Adrenal gland (tissue), 12 donors: ENCODE results near the gene NDUFAF8. TPM values are rescaled to one million over a fixed set of nuclear protein-coding genes. Genes with fewer than 3 reads are reported as not detected.

Source experiments
- DNase-seq, 7 donors: peaks; one replicate each; pipeline ENCODE4 v3.0.0-alpha.2; 2019 to 2020
- H3K27ac ChIP-seq, 5 donors: fragments of 200-600 bp; sonication (generic) in 4 of 5; 1 replicate in 3 of 5; 2 replicates in 2 of 5; pipeline versions ENCODE4 v1.5.1 to v1.8.0; 2016 to 2020; ENCODE audit warnings: mild to moderate bottlenecking in 1 of 5
- H3K27me3 ChIP-seq: fragments of 200-600 bp; 2 replicates; pipeline ENCODE4 v1.8.0; 2021
- H3K36me3 ChIP-seq, 2 donors: fragments of 200-600 bp; replicated peaks in 1 of 2; 1 replicate in 1 of 2; 2 replicates in 1 of 2; pipeline versions ENCODE4 v1.5.1 to v1.8.0; 2018 to 2022
- H3K4me1 ChIP-seq, 2 donors: fragments of 200-600 bp; replicated peaks in 1 of 2; 1 replicate in 1 of 2; 2 replicates in 1 of 2; pipeline versions ENCODE4 v1.5.1 to v1.8.0; 2018 to 2021
- H3K4me3 ChIP-seq, 4 donors: fragments of 200-600 bp; sonication (generic) in 3 of 4; one replicate each; pipeline ENCODE4 v1.5.1; 2016 to 2018
- H3K9me3 ChIP-seq, 3 donors: fragments of 200-600 bp; sonication (generic) in 1 of 3; replicated peaks in 1 of 3; 1 replicate in 2 of 3; 2 replicates in 1 of 3; pipeline versions ENCODE4 v1.5.1 to v1.8.0; 2016 to 2021
- POLR2A ChIP-seq, 2 donors: fragments of 450-650 bp; IDR thresholded peaks; one replicate each; pipeline ENCODE4 v1.6.1; 2017; ENCODE audit warnings: antibody characterized with exemption in 2 of 2, mild to moderate bottlenecking in 2 of 2, moderate library complexity in 1 of 2
- WGBS, 4 donors: extraction: QIAGEN DNeasy Blood & Tissue Kit in 2 of 4; methylation state at CpG; one replicate each; pipeline versions ENCODE4 v1.1.5 to v1.1.7; 2013 to 2017; 5-methylcytosine and 5-hydroxymethylcytosine counted together
- intact Hi-C, 2 donors: fragments of 100-400 bp; cut with DNase I; formaldehyde crosslinking; loops; one replicate each; pipeline versions ENCODE4 v1.14.1 to v1.15.0; 2022 to 2023
- polyA plus RNA-seq, 3 donors: library from polyadenylated mRNA; stranded (reverse); fragments of 200-250 nt in 2 of 3; fragments of 350-450 nt in 1 of 3; fragmentation: Illumina TruSeq in 1 of 3; extraction: RNeasy Lipid Tissue Mini Kit (QIAGEN cat#74804) in 1 of 3; gene quantifications; one replicate each; pipeline ENCODE4 v1.2.3, GENCODE V29; 2013 to 2014
- total RNA-seq, 9 donors: library from RNA; depleted of rRNA in 4 of 9; stranded (reverse); fragments of >200 nt in 4 of 9; fragments of 120-200 nt in 1 of 9; fragmentation: NEBNext Ultra II Directional in 1 of 9; extraction: Animal tissue kit (Norgen Biotek cat#: 25700) in 1 of 9; gene quantifications; one replicate each; pipeline versions ENCODE4 v1.1.0 to v1.2.4, GENCODE V29; 2013 to 2023
- TF ChIP-seq, protein P1 (sequence below), 6 experiments: fragments of 450-650 bp in 4 of 6; fragments of 200-600 bp in 2 of 6; sonication (generic) in 1 of 6; IDR thresholded peaks; 1 replicate in 5 of 6; 2 replicates in 1 of 6; pipeline versions ENCODE4 v1.5.1 to v1.8.0; 2016 to 2021; ENCODE audit warnings: antibody characterized with exemption in 6 of 6, mild to moderate bottlenecking in 2 of 6, moderate library complexity in 1 of 6
- donor health status: healthy with polysubstance abuse.
- donor health status: Bipolar disorder and iron deficiency.
- donor health status: DM: yes; HTN: yes; CAD: no.
- donor health status: DM: no; HTN: no; CAD: no.
- donor health status: DM: no; HTN: no; CAD: no.
- donor health status: DM: yes; HTN: yes; CAD: no.

Gene NDUFAF8
- total and polyA plus RNA-seq, 12 donors, result 25.3 to 106 (median 49.6) TPM

DNA sequence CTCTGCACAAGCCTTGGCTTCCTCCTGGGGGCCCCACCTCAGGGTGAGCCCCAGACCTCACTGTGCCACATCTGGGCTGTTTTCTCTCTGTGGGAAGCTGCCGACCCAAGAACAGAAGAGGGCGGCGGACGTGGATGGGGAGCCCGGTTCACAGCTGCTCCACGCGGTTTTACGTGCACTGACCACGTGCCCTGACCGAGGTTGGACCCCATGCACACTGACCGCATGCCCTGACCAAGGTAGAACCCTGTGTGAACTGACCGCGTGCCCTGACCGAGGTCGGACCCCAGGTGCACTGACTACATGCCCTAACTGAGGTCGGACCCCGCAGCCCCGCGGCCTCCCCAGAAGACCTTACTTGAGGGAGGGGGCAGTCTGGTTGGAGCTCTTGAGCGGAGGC is 36.0 kb upstream of the NDUFAF8 start:
- intact Hi-C loops, result loop anchor here in 1 of 2 donors (5.0 kb wide), 1 partner anchor 61 kb away; no protein-coding TSS in a partner anchor
- H3K4me1 ChIP-seq, result no peaks in the 10 kb centered on the region
- 90 to 98% (median 96%) methylated on average over 10 to 20 of the region's 20 CpGs for WGBS, 4 donors
- TF ChIP-seq, protein P1, sequence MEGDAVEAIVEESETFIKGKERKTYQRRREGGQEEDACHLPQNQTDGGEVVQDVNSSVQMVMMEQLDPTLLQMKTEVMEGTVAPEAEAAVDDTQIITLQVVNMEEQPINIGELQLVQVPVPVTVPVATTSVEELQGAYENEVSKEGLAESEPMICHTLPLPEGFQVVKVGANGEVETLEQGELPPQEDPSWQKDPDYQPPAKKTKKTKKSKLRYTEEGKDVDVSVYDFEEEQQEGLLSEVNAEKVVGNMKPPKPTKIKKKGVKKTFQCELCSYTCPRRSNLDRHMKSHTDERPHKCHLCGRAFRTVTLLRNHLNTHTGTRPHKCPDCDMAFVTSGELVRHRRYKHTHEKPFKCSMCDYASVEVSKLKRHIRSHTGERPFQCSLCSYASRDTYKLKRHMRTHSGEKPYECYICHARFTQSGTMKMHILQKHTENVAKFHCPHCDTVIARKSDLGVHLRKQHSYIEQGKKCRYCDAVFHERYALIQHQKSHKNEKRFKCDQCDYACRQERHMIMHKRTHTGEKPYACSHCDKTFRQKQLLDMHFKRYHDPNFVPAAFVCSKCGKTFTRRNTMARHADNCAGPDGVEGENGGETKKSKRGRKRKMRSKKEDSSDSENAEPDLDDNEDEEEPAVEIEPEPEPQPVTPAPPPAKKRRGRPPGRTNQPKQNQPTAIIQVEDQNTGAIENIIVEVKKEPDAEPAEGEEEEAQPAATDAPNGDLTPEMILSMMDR (IDR thresholded peaks at IDR 0.05), result no peak
- TF ChIP-seq POLR2A (IDR thresholded peaks at IDR 0.05), result no peak
- no peaks in the 10 kb centered on the region for H3K36me3 ChIP-seq
- no peak overlapping the region for H3K4me3 ChIP-seq
- no peaks in the 10 kb centered on the region for H3K27me3 ChIP-seq
- DNase-seq, result no peak
- no peaks in the 10 kb centered on the region for H3K9me3 ChIP-seq
- no peak overlapping the region for H3K27ac ChIP-seq

DNA sequence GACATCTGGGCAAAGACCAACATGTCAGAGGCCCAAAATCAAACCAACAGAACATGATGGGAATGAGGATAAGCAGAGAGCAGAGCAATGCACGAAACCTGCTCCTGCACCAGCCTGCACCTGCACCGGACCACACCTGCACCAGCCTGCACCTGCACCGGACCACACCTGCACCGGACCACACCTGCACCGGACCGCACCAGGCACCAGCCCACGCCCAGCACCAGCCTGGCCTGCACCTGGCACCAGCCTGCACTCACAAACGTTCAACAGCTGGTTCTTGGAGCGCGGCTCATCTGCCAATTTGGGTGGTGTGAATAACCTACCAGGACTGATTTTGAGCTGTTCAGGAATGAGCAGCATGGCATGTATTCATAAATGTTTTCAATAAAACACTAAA is 34.5 kb upstream of the NDUFAF8 start:
- TF ChIP-seq POLR2A (IDR thresholded peaks at IDR 0.05), result no peak
- TF ChIP-seq, protein P1 (IDR thresholded peaks at IDR 0.05), result no peak
- H3K4me1 ChIP-seq, result no peaks in the 10 kb centered on the region
- no peak overlapping the region for H3K27ac ChIP-seq
- no peaks in the 10 kb centered on the region for H3K36me3 ChIP-seq
- H3K4me3 ChIP-seq, result no peak overlapping the region
- no peaks in the 10 kb centered on the region for H3K9me3 ChIP-seq
- no peak for DNase-seq
- no peaks in the 10 kb centered on the region for H3K27me3 ChIP-seq
- WGBS, 4 donors, result 90 to 93% (median 92%) methylated on average over 7 to 10 of the region's 10 CpGs; no CpG with 5 or more reads in 1 of the 4 donors
- intact Hi-C loops, result loop anchor here in 1 of 2 donors (5.0 kb wide), 1 partner anchor 62 kb away; no protein-coding TSS in a partner anchor

DNA sequence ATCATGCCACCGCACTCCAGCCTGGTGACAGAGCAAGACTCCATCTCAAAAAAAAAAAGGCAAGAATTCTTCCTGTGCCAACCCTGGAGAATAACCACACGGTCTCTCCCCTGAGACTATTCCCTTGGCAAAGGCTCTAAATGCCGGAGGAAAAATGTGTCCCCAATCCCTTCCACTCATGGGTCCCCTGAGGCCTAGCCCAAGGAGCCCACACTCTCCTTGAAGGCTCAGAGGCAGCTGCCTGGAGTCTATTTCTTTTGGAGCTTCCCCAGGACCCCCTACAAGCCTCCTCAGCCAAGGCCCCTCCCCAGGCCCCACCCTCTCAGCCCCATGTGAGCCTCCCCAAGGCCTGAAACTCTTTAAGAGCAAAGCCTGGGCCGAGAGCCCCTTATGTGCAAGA is 33.0 kb upstream of the NDUFAF8 start:
- no peaks in the 10 kb centered on the region for H3K27me3 ChIP-seq
- TF ChIP-seq, protein P1 (IDR thresholded peaks at IDR 0.05), result no peak
- no peak for TF ChIP-seq POLR2A (IDR thresholded peaks at IDR 0.05)
- H3K36me3 ChIP-seq, result no peaks in the 10 kb centered on the region
- H3K27ac ChIP-seq, result no peak overlapping the region
- no peaks in the 10 kb centered on the region for H3K9me3 ChIP-seq
- H3K4me3 ChIP-seq, result no peak overlapping the region
- no peak for DNase-seq
- 89 to 96% (median 91%) methylated on average over 4 of the region's 4 CpGs for WGBS, 4 donors
- intact Hi-C loops, result no loop called here
- H3K4me1 ChIP-seq, result no peaks in the 10 kb centered on the region

DNA sequence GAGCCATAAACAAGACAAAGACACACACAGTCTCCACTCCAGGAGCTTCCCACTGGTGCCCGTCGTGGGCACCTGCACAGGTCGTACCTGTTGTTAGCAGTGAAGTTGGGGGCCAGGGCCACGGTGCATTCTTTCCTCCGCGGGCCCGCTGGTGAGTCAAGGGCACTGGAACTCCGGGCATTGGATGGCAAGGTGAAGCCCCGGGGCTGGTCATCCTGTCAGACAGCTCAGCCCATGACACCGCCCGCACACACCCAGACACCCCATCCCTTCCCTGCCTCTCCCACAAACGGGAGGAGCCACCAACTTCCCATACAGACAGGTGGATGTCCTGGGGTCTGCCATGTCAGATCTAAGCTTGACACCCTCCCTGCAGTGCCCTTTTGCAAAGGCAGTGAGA is 32.5 kb upstream of the NDUFAF8 start:
- H3K36me3 ChIP-seq, result no peaks in the 10 kb centered on the region
- no peaks in the 10 kb centered on the region for H3K4me1 ChIP-seq
- WGBS, 4 donors, result 92 to 99% (median 94%) methylated on average over 7 to 12 of the region's 12 CpGs
- no peak overlapping the region for H3K4me3 ChIP-seq
- intact Hi-C loops, result no loop called here
- no peaks in the 10 kb centered on the region for H3K27me3 ChIP-seq
- no peak for DNase-seq
- H3K27ac ChIP-seq, result no peak overlapping the region
- TF ChIP-seq, protein P1 (IDR thresholded peaks at IDR 0.05), result no peak
- no peak for TF ChIP-seq POLR2A (IDR thresholded peaks at IDR 0.05)
- H3K9me3 ChIP-seq, result no peaks in the 10 kb centered on the region
